ENCODE results near the gene CXXC4.

DNA sequence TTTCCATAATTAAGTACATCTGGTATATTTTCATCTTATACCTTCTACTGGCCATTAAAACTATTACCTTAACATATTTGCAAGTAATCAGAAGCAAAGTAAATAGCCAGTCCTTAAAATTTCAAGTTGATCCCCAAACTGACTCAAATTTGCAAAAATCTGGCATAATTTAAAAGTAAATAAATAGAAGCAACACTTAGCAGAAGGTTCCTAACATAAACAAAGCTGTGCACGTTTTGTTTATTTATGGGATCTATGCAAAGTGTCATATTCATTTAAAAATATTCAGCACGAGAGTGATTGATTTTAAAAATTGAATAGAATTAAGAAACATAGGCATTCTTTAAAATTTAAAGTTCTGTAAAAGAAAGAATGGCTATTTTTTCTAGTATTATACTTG is 9.8 kb upstream of the CXXC4 start:
- TF ChIP-seq, protein P1, sequence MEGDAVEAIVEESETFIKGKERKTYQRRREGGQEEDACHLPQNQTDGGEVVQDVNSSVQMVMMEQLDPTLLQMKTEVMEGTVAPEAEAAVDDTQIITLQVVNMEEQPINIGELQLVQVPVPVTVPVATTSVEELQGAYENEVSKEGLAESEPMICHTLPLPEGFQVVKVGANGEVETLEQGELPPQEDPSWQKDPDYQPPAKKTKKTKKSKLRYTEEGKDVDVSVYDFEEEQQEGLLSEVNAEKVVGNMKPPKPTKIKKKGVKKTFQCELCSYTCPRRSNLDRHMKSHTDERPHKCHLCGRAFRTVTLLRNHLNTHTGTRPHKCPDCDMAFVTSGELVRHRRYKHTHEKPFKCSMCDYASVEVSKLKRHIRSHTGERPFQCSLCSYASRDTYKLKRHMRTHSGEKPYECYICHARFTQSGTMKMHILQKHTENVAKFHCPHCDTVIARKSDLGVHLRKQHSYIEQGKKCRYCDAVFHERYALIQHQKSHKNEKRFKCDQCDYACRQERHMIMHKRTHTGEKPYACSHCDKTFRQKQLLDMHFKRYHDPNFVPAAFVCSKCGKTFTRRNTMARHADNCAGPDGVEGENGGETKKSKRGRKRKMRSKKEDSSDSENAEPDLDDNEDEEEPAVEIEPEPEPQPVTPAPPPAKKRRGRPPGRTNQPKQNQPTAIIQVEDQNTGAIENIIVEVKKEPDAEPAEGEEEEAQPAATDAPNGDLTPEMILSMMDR (conservative IDR thresholded peaks at IDR 0.05; ENCODE audit: low read depth, low read length) = no peak
- no peak for TF ChIP-seq EZH2phosphoT487 (IDR thresholded peaks at IDR 0.05; ENCODE audit: borderline replicate concordance, low read length)
